ENCODE data around the gene MRPL22.
"Not testable (repeated sequence)": the region's sequence is repeated elsewhere in the genome, so short reads cannot be mapped to it uniquely, and the experiment has no call there.

Gene MRPL22

GRCh38 chr5:154999865-155000264, 59.0 kb downstream of the MRPL22 start:
- DNase-seq, result no peak

DNA sequence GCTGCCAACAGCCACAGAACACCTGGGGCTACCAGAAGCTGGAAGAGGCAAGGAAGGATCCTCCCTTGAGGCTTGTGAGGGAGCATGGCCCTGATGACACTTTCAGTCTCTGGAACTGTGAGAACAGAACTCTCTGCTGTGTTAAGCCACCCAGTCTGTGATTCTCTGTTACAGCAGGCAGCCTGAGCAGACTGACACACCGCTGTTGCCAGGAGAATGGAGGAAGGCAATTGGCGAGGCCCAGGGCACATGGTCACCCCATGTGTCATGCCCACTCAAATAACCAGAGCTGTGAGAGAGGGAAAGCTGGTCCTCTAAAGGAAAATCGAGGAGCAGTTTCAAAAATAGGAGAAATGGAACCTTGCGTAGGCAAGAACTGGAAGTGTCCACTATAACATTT, 60.6 kb downstream of the MRPL22 start:
- DNase-seq, result no peak

GRCh38 chr5:155002722-155003121, 61.8 kb downstream of the MRPL22 start:
- not testable (repeated sequence) for DNase-seq

- DNase-seq, result peak; percentile 25
These were observed 63.4 kb downstream of the MRPL22 start for GRCh38 chr5:155004138-155004744.

- DNase-seq, result not testable (repeated sequence)
These were observed 65.4 kb downstream of the MRPL22 start for GRCh38 chr5:155006265-155006664.

DNA sequence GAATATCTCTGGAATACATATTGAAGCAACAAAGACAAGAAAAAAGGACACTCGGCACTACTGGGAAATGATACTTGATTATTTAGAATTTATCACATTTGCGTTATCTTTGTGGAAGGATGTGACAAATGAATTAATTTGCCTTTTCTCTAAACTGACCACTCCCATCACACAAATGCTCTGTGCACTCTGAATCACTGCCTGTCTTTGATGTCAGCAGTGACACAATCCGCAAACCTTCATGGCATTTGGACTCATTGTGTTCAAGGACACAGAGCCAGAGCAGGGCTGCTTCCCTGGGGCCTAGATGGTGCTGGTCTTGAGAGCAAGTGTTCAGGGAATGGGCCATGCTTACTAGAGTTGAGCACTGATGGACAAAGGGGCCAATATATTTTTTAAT, 67.8 kb downstream of the MRPL22 start:
- no peak for DNase-seq

DNA sequence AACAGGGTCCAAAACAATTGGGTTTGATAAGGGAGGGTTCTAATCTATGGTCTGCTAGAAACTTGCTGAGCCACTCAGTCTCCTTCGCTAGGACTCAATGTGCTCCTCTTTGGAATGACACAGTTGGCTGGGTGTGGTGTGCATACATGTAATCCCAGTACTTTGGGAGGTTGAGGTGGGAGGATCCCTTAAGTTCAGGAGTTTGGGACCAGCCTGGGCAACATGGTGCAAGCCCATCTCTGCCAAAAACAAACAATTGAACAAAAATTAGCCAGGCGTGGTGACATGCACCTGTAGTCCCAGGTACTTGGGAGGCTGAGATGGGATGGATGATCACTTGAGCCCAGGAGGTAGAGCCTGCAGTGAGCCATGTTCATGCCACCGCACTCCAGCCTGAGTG, 70.0 kb downstream of the MRPL22 start:
- DNase-seq, result no peak

- no peak for DNase-seq
These were observed 72.7 kb downstream of the MRPL22 start, which contains the start of gene KIF4B for GRCh38 chr5:155013526-155013925. Gene KIF4B, plus strand, starts transcription at chr5:155013755. Its CDS starts 105 bp downstream, at chr5:155013860.

DNA sequence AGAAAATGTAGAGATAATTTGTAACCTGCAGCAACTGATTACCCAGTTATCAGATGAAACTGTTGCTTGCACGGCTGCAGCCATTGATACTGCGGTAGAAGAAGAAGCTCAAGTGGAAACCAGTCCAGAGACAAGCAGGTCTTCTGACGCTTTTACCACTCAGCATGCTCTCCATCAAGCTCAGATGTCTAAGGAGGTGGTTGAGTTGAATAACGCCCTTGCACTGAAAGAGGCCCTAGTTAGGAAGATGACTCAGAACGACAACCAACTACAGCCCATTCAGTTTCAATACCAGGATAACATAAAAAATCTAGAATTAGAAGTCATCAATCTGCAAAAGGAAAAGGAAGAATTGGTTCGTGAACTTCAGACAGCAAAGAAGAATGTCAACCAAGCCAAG, 74.4 kb downstream of the MRPL22 start:
- DNase-seq, result no peak

DNA sequence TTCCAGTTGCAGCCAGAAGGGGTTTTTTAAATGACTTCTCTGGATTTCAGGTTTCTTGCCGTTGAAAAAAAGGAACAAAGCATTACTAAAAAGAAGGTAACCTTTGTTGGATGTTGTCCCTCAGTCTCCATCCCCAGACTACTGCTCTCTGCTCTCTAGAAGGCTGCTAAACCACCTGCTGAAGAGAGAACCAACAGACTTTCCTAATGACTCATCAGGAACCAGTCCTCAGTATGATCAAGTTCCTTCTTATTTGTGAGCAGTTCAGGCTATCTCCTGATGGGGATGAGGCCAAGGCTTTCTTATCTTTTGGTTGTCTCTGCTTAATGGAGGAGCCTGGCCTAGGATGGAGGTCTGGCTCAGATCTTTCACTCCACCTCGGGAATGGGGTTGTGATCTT, 76.7 kb downstream of the MRPL22 start:
- no peak for DNase-seq
